Mesenchymal stem cell (in vitro differentiated cells and primary cell): ENCODE measurements around the gene ROBO2.
A peak's percentile ranks its signal among the peaks of the same experiment; 100 is the strongest.

Experiments used
- DNase-seq: peaks from one replicate; pipeline ENCODE4 v3.0.0-alpha.2; 2013
- H2AFZ ChIP-seq: one replicate; pipeline ENCODE4 v1.6.1; 2013; ENCODE audit warnings: low read depth, mild to moderate bottlenecking, control low read depth, inconsistent platforms, low read length, moderate library complexity
- H2AK5ac ChIP-seq: 2 replicates; pipeline ENCODE4 v1.6.1; 2013; ENCODE audit warnings: low read length, moderate library complexity, mild to moderate bottlenecking, inconsistent platforms; ENCODE audit not compliant: severe bottlenecking
- H2BK120ac ChIP-seq: one replicate; pipeline ENCODE4 v1.6.1; 2013; ENCODE audit warnings: low read depth, mild to moderate bottlenecking, inconsistent platforms, low read length, moderate library complexity
- H2BK12ac ChIP-seq, 2 experiments: one replicate each; pipeline ENCODE4 v1.6.1; 2013; ENCODE audit warnings: inconsistent platforms in 2 of 2, low read length in 2 of 2, mild to moderate bottlenecking in 2 of 2, moderate library complexity in 2 of 2, control low read depth in 1 of 2
- H2BK15ac ChIP-seq: one replicate; pipeline ENCODE4 v1.6.1; 2013; ENCODE audit warnings: mild to moderate bottlenecking, low read depth, inconsistent platforms; ENCODE audit not compliant: poor library complexity, severe bottlenecking
- H2BK5ac ChIP-seq: 2 replicates; pipeline ENCODE4 v1.6.1; 2013; ENCODE audit warnings: low read depth, mild to moderate bottlenecking, low read length, control low read depth, inconsistent platforms; ENCODE audit not compliant: poor library complexity, severe bottlenecking
- H3K14ac ChIP-seq, 2 experiments: one replicate each; pipeline ENCODE4 v1.6.1; 2013; ENCODE audit warnings: inconsistent platforms in 2 of 2, low read length in 2 of 2, control low read depth in 1 of 2, mild to moderate bottlenecking in 1 of 2, moderate library complexity in 1 of 2
- H3K18ac ChIP-seq, 2 experiments: one replicate each; pipeline ENCODE4 v1.6.1; 2013; ENCODE audit warnings: inconsistent platforms in 2 of 2, low read length in 2 of 2, control low read depth in 1 of 2, low read depth in 1 of 2, mild to moderate bottlenecking in 1 of 2
- H3K23ac ChIP-seq, 2 experiments: one replicate each; pipeline ENCODE4 v1.6.1; 2013; ENCODE audit warnings: inconsistent platforms in 2 of 2, low read length in 2 of 2, mild to moderate bottlenecking in 2 of 2, moderate library complexity in 2 of 2, control low read depth in 1 of 2
- H3K27ac ChIP-seq: 2 replicates; pipeline ENCODE4 v1.5.1; 2013; ENCODE audit warnings: mild to moderate bottlenecking, moderate library complexity, low read length, control low read depth, inconsistent platforms; ENCODE audit not compliant: poor library complexity, severe bottlenecking
- H3K27me3 ChIP-seq, 2 experiments: 2 replicates each; pipeline versions ENCODE4 v1.6.1 to v1.7.0; 2013; ENCODE audit warnings: low read length in 2 of 2, mild to moderate bottlenecking in 2 of 2, moderate library complexity in 2 of 2, control low read depth in 1 of 2, inconsistent platforms in 1 of 2; ENCODE audit not compliant: control insufficient read depth in 1 of 2, insufficient read depth in 1 of 2
- H3K36me3 ChIP-seq, 2 experiments: 2 replicates each; pipeline versions ENCODE4 v1.6.1 to v1.7.0; 2013; ENCODE audit warnings: low read length in 2 of 2, control low read depth in 1 of 2, inconsistent platforms in 1 of 2, low read depth in 1 of 2, mild to moderate bottlenecking in 1 of 2; ENCODE audit not compliant: insufficient read depth in 2 of 2, control insufficient read depth in 1 of 2
- H3K4ac ChIP-seq, 2 experiments: one replicate each; pipeline ENCODE4 v1.6.1; 2013; ENCODE audit warnings: inconsistent platforms in 2 of 2, low read length in 2 of 2, mild to moderate bottlenecking in 2 of 2, moderate library complexity in 2 of 2, control low read depth in 1 of 2, low read depth in 1 of 2
- H3K4me1 ChIP-seq: 2 replicates; pipeline ENCODE4 v1.6.1; 2013; ENCODE audit warnings: low read depth, low read length, control low read depth; ENCODE audit not compliant: control insufficient read depth, insufficient read depth
- H3K4me2 ChIP-seq: 2 replicates; pipeline ENCODE4 v1.6.1; 2013; ENCODE audit warnings: low read length, mild to moderate bottlenecking, inconsistent platforms; ENCODE audit not compliant: poor library complexity, severe bottlenecking
- H3K4me3 ChIP-seq, 2 experiments: 2 replicates each; pipeline versions ENCODE4 v1.5.1 to v1.7.0; 2013; ENCODE audit warnings: low read length in 2 of 2, mild to moderate bottlenecking in 2 of 2, control low read depth in 1 of 2, low read depth in 1 of 2; ENCODE audit not compliant: insufficient read depth in 1 of 2
- H3K79me1 ChIP-seq: replicated peaks from 2 replicates; pipeline ENCODE4 v1.6.1; 2013; ENCODE audit warnings: mild to moderate bottlenecking, control low read depth, low read length, inconsistent platforms; ENCODE audit not compliant: poor library complexity, severe bottlenecking
- H3K9ac ChIP-seq: 2 replicates; pipeline ENCODE4 v1.7.0; 2013; ENCODE audit warnings: mild to moderate bottlenecking, low read length, moderate library complexity
- H3K9me3 ChIP-seq: 2 replicates; pipeline ENCODE4 v1.7.0; 2013; ENCODE audit warnings: mild to moderate bottlenecking, low read length; ENCODE audit not compliant: control insufficient read depth
- H4K8ac ChIP-seq: one replicate; pipeline ENCODE4 v1.6.1; 2013; ENCODE audit warnings: inconsistent platforms, mild to moderate bottlenecking, low read length, moderate library complexity
- H4K91ac ChIP-seq: one replicate; pipeline ENCODE4 v1.6.1; 2013; ENCODE audit warnings: mild to moderate bottlenecking, low read length, inconsistent platforms
- WGBS: methylation state at CpG from one replicate; pipeline ENCODE4 v1.1.7; 2013; ENCODE audit warnings: mixed read lengths; 5-methylcytosine and 5-hydroxymethylcytosine counted together

Gene ROBO2

DNA sequence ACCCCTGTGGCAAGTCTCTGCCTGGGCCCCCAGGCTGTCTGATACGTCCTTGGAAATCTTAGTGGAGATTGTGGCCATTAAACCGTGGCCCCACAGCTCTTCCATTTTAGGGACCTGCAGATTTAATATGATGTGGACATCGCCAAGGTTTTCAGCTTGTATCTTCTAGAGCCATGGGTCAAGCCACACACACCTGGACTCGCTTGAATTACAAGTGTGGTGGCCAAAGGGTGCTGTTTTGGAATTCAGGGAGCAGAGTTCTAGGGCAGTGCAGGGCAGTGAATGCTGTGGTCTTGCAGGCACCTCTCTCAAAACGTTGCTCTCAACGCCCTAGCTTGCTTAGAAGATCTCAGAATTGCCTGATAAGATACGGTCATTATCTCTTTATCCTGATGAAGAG lies 211.2 kb downstream of the ROBO2 start:
- no peak for DNase-seq
- H3K4ac ChIP-seq, result no peak overlapping the region
- no peak overlapping the region for H3K9ac ChIP-seq
- H3K27ac ChIP-seq, result no peak overlapping the region
- peaks cover 2% of the 10 kb centered on the region for H3K4me1 ChIP-seq
- H3K36me3 ChIP-seq, result no peaks in the 10 kb centered on the region
- no peak overlapping the region for H2AFZ ChIP-seq
- no peak overlapping the region for H3K14ac ChIP-seq
- H3K23ac ChIP-seq, result no peak overlapping the region
- no peaks in the 10 kb centered on the region for H3K79me1 ChIP-seq
- no peaks in the 10 kb centered on the region for H3K27me3 ChIP-seq
- H2BK12ac ChIP-seq, result no peak overlapping the region
- H4K91ac ChIP-seq, result no peak overlapping the region
- no peak overlapping the region for H2AK5ac ChIP-seq
- no peak overlapping the region for H2BK120ac ChIP-seq
- no peak overlapping the region for H3K4me3 ChIP-seq
- H3K18ac ChIP-seq, result no peak overlapping the region
- 81% methylated on average over 7 of the region's 7 CpGs for WGBS
- no peaks in the 10 kb centered on the region for H3K9me3 ChIP-seq
- H2BK5ac ChIP-seq, result no peak overlapping the region
- H2BK15ac ChIP-seq, result no peak overlapping the region
- H4K8ac ChIP-seq, result peak overlapping the region; percentile 38
- no peak overlapping the region for H3K4me2 ChIP-seq

DNA sequence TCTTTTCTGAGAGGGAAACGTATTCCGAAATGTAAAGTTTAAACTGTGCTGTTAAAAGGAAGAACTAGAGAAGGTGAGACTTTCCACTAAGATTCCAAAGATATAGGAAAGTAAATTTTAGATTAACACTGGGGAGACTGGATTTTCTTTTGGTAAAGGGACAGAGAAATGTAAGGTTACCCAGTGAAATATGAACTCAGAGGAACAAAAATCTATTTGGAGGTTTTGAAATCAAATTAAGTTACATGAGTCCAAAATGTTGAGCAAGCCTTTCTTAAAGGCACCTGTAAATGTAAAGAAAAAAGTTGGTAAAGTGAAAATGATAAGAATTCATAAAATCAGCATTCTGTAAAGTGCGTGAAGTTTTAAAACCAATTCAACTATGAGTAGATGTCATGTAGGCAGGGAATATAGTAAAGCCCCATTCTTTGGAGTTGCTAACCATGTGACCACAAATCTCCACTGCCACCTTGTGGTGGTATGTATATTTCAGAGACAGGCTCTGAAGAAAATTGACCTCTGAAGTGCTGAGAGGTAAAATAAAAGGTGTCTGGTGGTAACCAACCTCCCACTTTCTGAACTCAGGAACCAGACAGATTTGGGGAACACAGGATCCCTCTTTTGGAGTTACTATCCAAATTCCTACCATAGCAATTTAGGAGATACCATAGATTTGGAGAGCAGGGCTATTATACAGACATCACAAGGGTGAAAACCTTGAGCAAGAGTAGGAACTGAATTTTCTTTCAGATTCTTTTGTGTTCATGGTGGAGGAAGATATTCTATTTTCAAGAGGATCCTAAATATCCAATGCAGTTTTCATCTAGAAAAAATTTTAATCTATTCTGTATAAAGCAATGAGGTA lies 215.3 kb downstream of the ROBO2 start:
- Histone ChIP-seq H3K23ac (no peak overlapping the region), H3K27ac (no peak overlapping the region), H3K4me2 (no peak overlapping the region), H3K9ac (no peak overlapping the region), H3K4ac (no peak overlapping the region), H3K36me3 (no peaks in the 10 kb centered on the region), H2BK5ac (no peak overlapping the region), H3K18ac (no peak overlapping the region), H2BK120ac (no peak overlapping the region), H3K4me1 (no peaks in the 10 kb centered on the region), H2AK5ac (no peak overlapping the region), H2AFZ (no peak overlapping the region), H3K9me3 (no peaks in the 10 kb centered on the region), H3K79me1 (no peaks in the 10 kb centered on the region), H3K4me3 (no peak overlapping the region), H4K8ac (no peak overlapping the region), H4K91ac (no peak overlapping the region), H2BK15ac (no peak overlapping the region), H2BK12ac (no peak overlapping the region), H3K27me3 (no peaks in the 10 kb centered on the region), H3K14ac (no peak overlapping the region)
- peak; percentile 66 for DNase-seq
- WGBS, result 91% methylated on average over 2 of the region's 3 CpGs

DNA sequence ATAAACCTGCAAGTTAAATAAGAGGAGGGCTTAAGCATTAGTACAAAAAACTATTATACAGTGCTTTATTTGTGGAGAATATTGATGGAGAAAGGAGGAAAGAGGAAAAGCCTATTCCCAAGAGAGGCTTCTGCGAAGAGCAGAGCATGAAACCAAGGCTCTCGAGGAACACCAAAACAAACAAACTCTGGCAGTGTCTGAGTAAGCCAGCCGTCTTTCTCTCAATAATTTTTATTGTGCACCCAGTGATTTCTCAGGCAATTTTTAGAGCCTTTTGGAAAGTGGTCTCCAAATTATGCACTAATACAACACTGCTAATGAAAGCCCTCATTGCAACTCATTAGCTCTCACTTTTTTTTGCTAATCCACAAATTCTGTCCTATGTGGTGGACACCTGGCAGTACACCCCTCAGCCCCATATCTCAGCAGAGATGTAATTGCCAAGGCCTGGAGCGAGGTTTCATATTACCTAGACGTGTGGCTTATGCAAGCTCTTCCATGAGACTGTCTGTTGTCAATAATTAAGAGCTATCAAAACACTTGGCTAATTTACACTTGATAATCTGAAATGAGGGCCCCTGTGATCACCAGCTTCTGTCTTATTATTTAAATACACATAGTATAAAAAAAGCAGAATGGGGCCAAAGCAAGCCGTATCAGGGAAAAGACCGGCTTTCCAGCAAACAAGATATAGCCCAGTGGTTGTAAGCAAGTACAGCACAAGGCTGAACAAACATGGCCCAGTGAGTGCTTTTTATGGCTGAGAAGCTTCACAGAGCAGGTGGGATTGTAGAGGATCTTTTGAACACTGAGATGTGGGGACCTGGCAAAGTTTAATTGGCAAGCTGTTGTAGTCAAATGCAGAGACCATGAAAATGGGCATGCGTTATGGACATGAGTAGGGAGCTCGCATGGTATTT lies 216.9 kb downstream of the ROBO2 start:
- Histone ChIP-seq H3K4me1 (no peaks in the 10 kb centered on the region), H3K79me1 (no peaks in the 10 kb centered on the region), H3K27ac (no peak overlapping the region), H3K36me3 (no peaks in the 10 kb centered on the region), H3K14ac (no peak overlapping the region), H3K4me2 (no peak overlapping the region), H2AK5ac (no peak overlapping the region), H3K23ac (no peak overlapping the region), H3K4ac (no peak overlapping the region), H4K8ac (no peak overlapping the region), H4K91ac (no peak overlapping the region), H3K27me3 (no peaks in the 10 kb centered on the region), H3K4me3 (no peak overlapping the region), H3K9ac (no peak overlapping the region), H2BK120ac (no peak overlapping the region), H2BK15ac (no peak overlapping the region), H2AFZ (no peak overlapping the region), H2BK12ac (no peak overlapping the region), H2BK5ac (no peak overlapping the region), H3K9me3 (no peaks in the 10 kb centered on the region), H3K18ac (no peak overlapping the region)
- 63% methylated on average over 8 of the region's 9 CpGs for WGBS
- no peak for DNase-seq

DNA sequence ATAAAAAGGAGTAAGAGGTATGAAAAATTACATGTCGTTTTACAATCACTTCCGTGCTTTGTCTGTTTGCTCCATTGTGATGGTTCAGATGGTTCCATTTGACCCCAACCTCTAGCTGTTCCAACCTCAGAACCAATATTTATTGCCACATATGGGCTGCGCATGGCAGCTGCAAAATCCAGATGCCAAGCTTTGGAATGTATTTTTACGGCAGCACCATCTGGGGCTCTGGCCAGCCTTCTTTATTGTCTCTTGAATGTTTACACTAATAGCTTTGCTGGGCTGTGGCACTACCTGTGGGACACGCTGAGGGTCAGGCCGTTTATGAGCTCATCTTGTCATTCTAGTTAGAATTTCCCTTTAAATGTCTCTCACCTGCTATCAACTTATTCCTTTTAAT lies 219.8 kb downstream of the ROBO2 start:
- no peaks in the 10 kb centered on the region for H3K9me3 ChIP-seq
- no peak overlapping the region for H2BK12ac ChIP-seq
- H2BK15ac ChIP-seq, result no peak overlapping the region
- no peak overlapping the region for H3K9ac ChIP-seq
- no peak overlapping the region for H4K8ac ChIP-seq
- no peak overlapping the region for H2AK5ac ChIP-seq
- H3K18ac ChIP-seq, result no peak overlapping the region
- DNase-seq, result no peak
- no peak overlapping the region for H3K23ac ChIP-seq
- no peak overlapping the region for H3K4ac ChIP-seq
- H3K4me2 ChIP-seq, result no peak overlapping the region
- H3K79me1 ChIP-seq, result no peaks in the 10 kb centered on the region
- no peak overlapping the region for H3K27ac ChIP-seq
- H3K36me3 ChIP-seq, result no peaks in the 10 kb centered on the region
- 83% methylated on average over 6 of the region's 6 CpGs for WGBS
- H2BK120ac ChIP-seq, result no peak overlapping the region
- no peak overlapping the region for H2AFZ ChIP-seq
- H4K91ac ChIP-seq, result no peak overlapping the region
- H3K14ac ChIP-seq, result no peak overlapping the region
- no peak overlapping the region for H3K4me3 ChIP-seq
- no peak overlapping the region for H2BK5ac ChIP-seq
- H3K27me3 ChIP-seq, result no peaks in the 10 kb centered on the region
- no peaks in the 10 kb centered on the region for H3K4me1 ChIP-seq
